Loucy (cell line): Measurements from ENCODE around the gene SKI.

ENCODE experiments used
- H2AFZ ChIP-seq: fragments of 200-600 bp; sonication (generic); 2 replicates; pipeline ENCODE4 v1.6.0; 2016; ENCODE audit warnings: antibody characterized with exemption, mild to moderate bottlenecking, low read length, moderate library complexity
- H3F3A ChIP-seq: fragments of 200-600 bp; 2 replicates; pipeline ENCODE4 v1.6.0; 2016; ENCODE audit warnings: antibody characterized with exemption, low read depth, mild to moderate bottlenecking
- H3K27me3 ChIP-seq: fragments of 200-600 bp; sonication (generic); 2 replicates; pipeline ENCODE4 v1.6.1; 2014; ENCODE audit warnings: low read length, mild to moderate bottlenecking; ENCODE audit not compliant: insufficient read depth, poor library complexity, severe bottlenecking
- H3K36me3 ChIP-seq: fragments of 200-600 bp; sonication (generic); 2 replicates; pipeline ENCODE4 v1.6.1; 2016; ENCODE audit warnings: low read length; ENCODE audit not compliant: insufficient read depth
- H3K4me1 ChIP-seq: fragments of 200-600 bp; sonication (generic); 2 replicates; pipeline ENCODE4 v1.5.1; 2014; ENCODE audit warnings: low read length, mild to moderate bottlenecking; ENCODE audit not compliant: insufficient read depth, poor library complexity, severe bottlenecking
- H3K4me2 ChIP-seq: fragments of 200-600 bp; sonication (generic); 2 replicates; pipeline ENCODE4 v1.6.0; 2014; ENCODE audit warnings: antibody characterized with exemption, low read length, low read depth, mild to moderate bottlenecking; ENCODE audit not compliant: poor library complexity, severe bottlenecking
- H3K4me3 ChIP-seq: fragments of 200-600 bp; sonication (generic); 2 replicates; pipeline ENCODE4 v1.5.1; 2014; ENCODE audit warnings: low read length, mild to moderate bottlenecking, mixed read lengths; ENCODE audit not compliant: poor library complexity, severe bottlenecking
- H3K79me2 ChIP-seq: fragments of 200-600 bp; sonication (generic); 2 replicates; pipeline ENCODE4 v1.6.1; 2014; ENCODE audit warnings: low read length; ENCODE audit not compliant: insufficient read depth
- H3K9ac ChIP-seq: fragments of 200-600 bp; sonication (generic); 2 replicates; pipeline ENCODE4 v1.6.0; 2014; ENCODE audit warnings: mild to moderate bottlenecking, low read depth, low read length, moderate library complexity; ENCODE audit not compliant: poor library complexity, severe bottlenecking
- H3K9me2 ChIP-seq: fragments of 200-600 bp; sonication (generic); replicated peaks from 2 replicates; pipeline ENCODE4 v1.6.1; 2016; ENCODE audit warnings: low read depth, low read length, mixed read lengths
- H3K9me3 ChIP-seq: fragments of 200-600 bp; sonication (generic); 2 replicates; pipeline ENCODE4 v1.6.1; 2014; ENCODE audit warnings: mild to moderate bottlenecking, antibody characterized with exemption, low read length, low read depth; ENCODE audit not compliant: insufficient read depth
- H4K20me1 ChIP-seq: fragments of 200-600 bp; sonication (generic); 2 replicates; pipeline ENCODE4 v1.6.0; 2014; ENCODE audit warnings: antibody characterized with exemption, low read length, mild to moderate bottlenecking; ENCODE audit not compliant: insufficient read depth, poor library complexity, severe bottlenecking
- CTCF ChIP-seq: fragments of 200-600 bp; sonication (generic); conservative IDR thresholded peaks from 2 replicates; pipeline ENCODE4 v1.5.1; 2014; ENCODE audit warnings: mild to moderate bottlenecking, antibody characterized with exemption, low read length
- EZH2phosphoT487 ChIP-seq: fragments of 200-600 bp; IDR thresholded peaks from 2 replicates; pipeline ENCODE4 v1.6.1; 2018; ENCODE audit warnings: antibody characterized with exemption, mild to moderate bottlenecking, moderate library complexity, borderline replicate concordance

Gene SKI

GRCh38 chr1:2266301-2266975 is 38.3 kb downstream of the SKI start:
- Histone ChIP-seq H3K9ac (no peak overlapping the region), H3K36me3 (no peaks in the 10 kb centered on the region), H2AFZ (no peak overlapping the region), H4K20me1 (no peaks in the 10 kb centered on the region), H3K79me2 (peaks cover 86% of the 10 kb centered on the region), H3K4me1 (peaks cover 5% of the 10 kb centered on the region), H3F3A (no peaks in the 10 kb centered on the region), H3K4me2 (no peak overlapping the region), H3K9me3 (no peaks in the 10 kb centered on the region), H3K4me3 (no peak overlapping the region), H3K9me2 (no peaks in the 10 kb centered on the region), H3K27me3 (no peaks in the 10 kb centered on the region)
- TF ChIP-seq CTCF, result no peak
- no peak for TF ChIP-seq EZH2phosphoT487

GRCh38 chr1:2267051-2267830 is 39.1 kb downstream of the SKI start:
- Histone ChIP-seq H3K9ac (no peak overlapping the region), H3K79me2 (peaks cover 87% of the 10 kb centered on the region), H3F3A (no peaks in the 10 kb centered on the region), H4K20me1 (no peaks in the 10 kb centered on the region), H3K9me3 (no peaks in the 10 kb centered on the region), H3K4me2 (no peak overlapping the region), H3K36me3 (no peaks in the 10 kb centered on the region), H2AFZ (no peak overlapping the region), H3K27me3 (no peaks in the 10 kb centered on the region), H3K9me2 (no peaks in the 10 kb centered on the region), H3K4me1 (peaks cover 11% of the 10 kb centered on the region), H3K4me3 (no peak overlapping the region)
- TF ChIP-seq EZH2phosphoT487 (no peak), CTCF (no peak)

- H2AFZ ChIP-seq, result no peak overlapping the region
- no peaks in the 10 kb centered on the region for H3K27me3 ChIP-seq
- H4K20me1 ChIP-seq, result no peaks in the 10 kb centered on the region
- peaks cover 87% of the 10 kb centered on the region for H3K79me2 ChIP-seq
- no peaks in the 10 kb centered on the region for H3K9me3 ChIP-seq
- H3K9ac ChIP-seq, result no peak overlapping the region
- peaks cover 13% of the 10 kb centered on the region for H3K4me1 ChIP-seq
- no peaks in the 10 kb centered on the region for H3K36me3 ChIP-seq
- H3F3A ChIP-seq, result no peaks in the 10 kb centered on the region
- H3K4me3 ChIP-seq, result no peak overlapping the region
- no peak for TF ChIP-seq EZH2phosphoT487
- TF ChIP-seq CTCF, result no peak
- no peak overlapping the region for H3K4me2 ChIP-seq
- no peaks in the 10 kb centered on the region for H3K9me2 ChIP-seq
Observed at GRCh38 chr1:2267862-2268261, 39.7 kb downstream of the SKI start.
